Lung (tissue), 12 donors: Measurements from ENCODE around the gene SERPINB4. TPM values are rescaled to one million over a fixed set of nuclear protein-coding genes. Genes with fewer than 3 reads are reported as not detected.

ENCODE experiments used
- ATAC-seq: fragments of 200-7000 bp; cut with Tn5 transposase; one replicate; pipeline ENCODE4 v1.9.1; 2020; ENCODE audit warnings: moderate number of reproducible peaks; ENCODE audit not compliant: insufficient read depth, low FRiP score
- DNase-seq, 3 donors: peaks; one replicate each; pipeline ENCODE4 v3.0.0-alpha.2; 2013 to 2017
- H3K27ac ChIP-seq, 2 donors: one replicate each; pipeline ENCODE4 v1.5.1; 2013; ENCODE audit warnings: mild to moderate bottlenecking in 2 of 2, moderate library complexity in 2 of 2, control low read depth in 1 of 2, inconsistent platforms in 1 of 2, low read depth in 1 of 2, low read length in 1 of 2
- H3K27me3 ChIP-seq, 3 donors: one replicate each; pipeline ENCODE4 v1.5.1; 2013; ENCODE audit warnings: low read length in 2 of 3; ENCODE audit not compliant: control insufficient read depth in 3 of 3, insufficient read depth in 3 of 3
- H3K36me3 ChIP-seq, 4 donors: one replicate each; pipeline ENCODE4 v1.5.1; 2013; ENCODE audit warnings: low read length in 4 of 4, mild to moderate bottlenecking in 1 of 4, moderate library complexity in 1 of 4; ENCODE audit not compliant: control insufficient read depth in 4 of 4, insufficient read depth in 4 of 4
- H3K4me1 ChIP-seq, 5 donors: one replicate each; pipeline ENCODE4 v1.5.1; 2013; ENCODE audit warnings: low read length in 5 of 5, mild to moderate bottlenecking in 2 of 5, moderate library complexity in 1 of 5; ENCODE audit not compliant: control insufficient read depth in 5 of 5, insufficient read depth in 5 of 5
- H3K4me3 ChIP-seq: one replicate; pipeline ENCODE4 v1.5.1; 2013; ENCODE audit warnings: mild to moderate bottlenecking, control low read depth, moderate library complexity
- H3K9ac ChIP-seq, 2 donors: one replicate each; pipeline ENCODE4 v1.5.1; 2013; ENCODE audit warnings: low read length in 2 of 2, control low read depth in 1 of 2; ENCODE audit not compliant: insufficient read depth in 1 of 2
- H3K9me3 ChIP-seq, 4 donors: one replicate each; pipeline ENCODE4 v1.5.1; 2013; ENCODE audit warnings: low read length in 3 of 4, mild to moderate bottlenecking in 1 of 4, moderate library complexity in 1 of 4; ENCODE audit not compliant: control insufficient read depth in 4 of 4, insufficient read depth in 3 of 4
- CTCF ChIP-seq: IDR thresholded peaks from 2 replicates; pipeline ENCODE4 v1.5.1; 2012; ENCODE audit warnings: mild to moderate bottlenecking; ENCODE audit errors: control extremely low read depth, extremely low read depth
- WGBS, 2 donors: extraction: QIAGEN DNeasy Blood & Tissue Kit; methylation state at CpG; one replicate each; pipeline ENCODE4 v1.1.7; 2013; 5-methylcytosine and 5-hydroxymethylcytosine counted together
- polyA plus RNA-seq, 2 donors: library from polyadenylated mRNA; stranded (reverse); fragments of 200-250 nt; gene quantifications; one replicate each; pipeline ENCODE4 v1.2.1, GENCODE V29; 2013
- total RNA-seq, 2 donors: library from RNA; depleted of rRNA in 1 of 2; stranded (reverse); fragments of >200 nt in 1 of 2; gene quantifications; one replicate each; pipeline ENCODE4 v1.2.1, GENCODE V29; 2014 to 2021
- donor health status: control.
- donor health status: control.
- donor health status: Bipolar disorder and iron deficiency.
- donor health status: healthy.
- donor health status: DM: yes; HTN: yes; CAD: no.

SERPINB4 gene
- total and polyA plus RNA-seq, 4 donors: 0.34 to 17.4 (median 1.0) TPM; not detected in 1

- no peak for TF ChIP-seq CTCF
- ATAC-seq (no peak), DNase-seq (no peak)
- 77 to 79% methylated on average over 14 of the region's 14 CpGs for WGBS, 2 donors
- no peaks in the 10 kb centered on the region for H3K4me1 ChIP-seq
- no peak overlapping the region for H3K4me3 ChIP-seq
- peaks cover 0 to 4% (median 0%) of the 10 kb centered on the region in 4 donors for H3K9me3 ChIP-seq
- no peaks in the 10 kb centered on the region for H3K36me3 ChIP-seq
- no peaks in the 10 kb centered on the region for H3K27me3 ChIP-seq
- H3K27ac ChIP-seq: no peak overlapping the region
- H3K9ac ChIP-seq: no peak overlapping the region
These were observed 47.1 kb downstream of the SERPINB4 start for GRCh38 chr18:63596964-63597363.

- peaks cover 0 to 4% (median 0%) of the 10 kb centered on the region in 4 donors for H3K9me3 ChIP-seq
- no peak overlapping the region for H3K9ac ChIP-seq
- H3K36me3 ChIP-seq: no peaks in the 10 kb centered on the region
- ATAC-seq (no peak), DNase-seq (no peak)
- H3K4me1 ChIP-seq: peaks cover 0 to 1% (median 0%) of the 10 kb centered on the region in 5 donors
- H3K27ac ChIP-seq: no peak overlapping the region
- no peak overlapping the region for H3K4me3 ChIP-seq
- no peak for TF ChIP-seq CTCF
- H3K27me3 ChIP-seq: no peaks in the 10 kb centered on the region
- 43 to 56% methylated on average over 1 of the region's 1 CpG for WGBS, 2 donors
These were observed 51.6 kb downstream of the SERPINB4 start for GRCh38 chr18:63592471-63592870.

GRCh38 chr18:63591725-63592124, 52.3 kb downstream of the SERPINB4 start:
- H3K4me3 ChIP-seq: no peak overlapping the region
- TF ChIP-seq CTCF: no peak
- DNase-seq: no peak
- H3K27ac ChIP-seq: no peak overlapping the region
- H3K4me1 ChIP-seq: peaks cover 0 to 1% (median 0%) of the 10 kb centered on the region in 5 donors
- peaks cover 0 to 2% (median 0%) of the 10 kb centered on the region in 4 donors for H3K9me3 ChIP-seq
- H3K9ac ChIP-seq: no peak overlapping the region
- no peaks in the 10 kb centered on the region for H3K27me3 ChIP-seq
- no peak for ATAC-seq
- no peaks in the 10 kb centered on the region for H3K36me3 ChIP-seq
- WGBS, 2 donors: 83 to 94% methylated on average over 3 of the region's 3 CpGs
